HG03175 (cell line): ENCODE measurements around the gene RAB36.

Source experiments
- ATAC-seq: cut with Tn5 transposase; IDR thresholded peaks from one replicate; pipeline ENCODE4 v1.9.1; 2021; ENCODE audit warnings: mild to moderate bottlenecking, moderate library complexity; ENCODE audit not compliant: unreplicated experiment

RAB36 gene

GRCh38 chr22:23108249-23109078 is 36.8 kb upstream of the RAB36 start:
- ATAC-seq, result no peak

GRCh38 chr22:23109079-23109347 is 36.3 kb upstream of the RAB36 start:
- ATAC-seq, result no peak

GRCh38 chr22:23109441-23109978 is 35.8 kb upstream of the RAB36 start:
- ATAC-seq, result no peak

DNA sequence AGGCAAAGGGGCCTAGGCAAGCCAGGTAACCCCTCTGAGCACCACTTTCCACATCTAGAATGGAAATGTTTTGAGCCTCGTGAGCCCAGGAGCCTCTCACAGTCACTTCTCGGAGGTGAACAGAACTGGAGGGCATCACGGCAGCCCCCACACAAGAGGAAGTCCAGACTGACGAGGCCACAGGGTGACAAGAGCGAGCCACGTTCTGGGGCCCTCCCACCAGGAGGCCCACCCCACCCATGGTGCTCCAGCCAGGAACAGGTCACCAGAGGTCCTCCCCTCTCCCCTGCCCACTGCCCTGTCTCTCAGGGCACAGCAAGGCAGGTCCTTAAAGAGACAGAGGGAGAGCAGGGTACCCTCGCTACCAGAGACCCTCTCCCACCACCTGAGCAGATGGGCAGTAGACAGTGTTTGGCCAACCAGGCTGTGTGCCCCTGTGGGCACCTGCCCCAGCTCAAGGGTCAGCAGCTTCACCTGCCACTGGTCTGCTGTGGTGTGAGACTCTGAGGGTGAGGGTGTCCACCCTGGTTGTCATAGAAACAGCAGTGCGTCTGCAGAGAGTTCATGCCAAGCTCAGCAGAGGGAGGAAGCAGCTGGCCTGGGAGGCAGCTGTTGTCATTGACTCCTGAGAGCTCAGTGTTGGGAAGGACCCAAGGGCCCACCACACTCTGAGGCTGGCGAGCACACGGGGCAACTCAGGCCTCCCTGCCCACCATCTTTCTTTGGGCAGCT is 34.9 kb upstream of the RAB36 start:
- no peak for ATAC-seq

GRCh38 chr22:23110922-23111527 is 34.3 kb upstream of the RAB36 start:
- ATAC-seq, result no peak

DNA sequence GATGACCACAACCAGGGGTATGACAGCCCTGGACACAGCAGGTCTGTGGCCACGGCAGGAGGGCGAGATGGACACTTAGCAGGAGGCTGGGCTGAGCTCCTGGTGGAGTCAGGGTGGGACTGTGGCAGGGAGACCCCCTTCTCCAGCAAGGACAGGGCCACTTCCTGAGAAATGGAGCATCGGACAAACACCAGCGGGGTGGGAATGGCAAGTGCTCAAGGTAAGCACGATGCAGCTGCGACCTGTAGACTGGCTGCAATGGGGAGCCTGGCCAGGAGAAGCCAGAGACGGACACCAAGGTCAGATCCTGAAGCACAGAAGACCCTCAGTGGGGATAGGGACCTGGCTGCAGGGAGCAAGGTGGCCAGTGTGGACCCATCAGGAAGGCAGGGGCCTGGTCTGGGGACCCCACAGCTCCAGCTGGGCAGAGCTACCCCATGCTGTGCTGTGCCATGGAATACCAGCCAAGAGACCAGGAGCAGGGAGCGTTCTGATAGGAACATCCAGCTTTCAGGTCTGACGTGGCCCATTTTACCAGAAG is 32.7 kb upstream of the RAB36 start:
- ATAC-seq, result no peak

DNA sequence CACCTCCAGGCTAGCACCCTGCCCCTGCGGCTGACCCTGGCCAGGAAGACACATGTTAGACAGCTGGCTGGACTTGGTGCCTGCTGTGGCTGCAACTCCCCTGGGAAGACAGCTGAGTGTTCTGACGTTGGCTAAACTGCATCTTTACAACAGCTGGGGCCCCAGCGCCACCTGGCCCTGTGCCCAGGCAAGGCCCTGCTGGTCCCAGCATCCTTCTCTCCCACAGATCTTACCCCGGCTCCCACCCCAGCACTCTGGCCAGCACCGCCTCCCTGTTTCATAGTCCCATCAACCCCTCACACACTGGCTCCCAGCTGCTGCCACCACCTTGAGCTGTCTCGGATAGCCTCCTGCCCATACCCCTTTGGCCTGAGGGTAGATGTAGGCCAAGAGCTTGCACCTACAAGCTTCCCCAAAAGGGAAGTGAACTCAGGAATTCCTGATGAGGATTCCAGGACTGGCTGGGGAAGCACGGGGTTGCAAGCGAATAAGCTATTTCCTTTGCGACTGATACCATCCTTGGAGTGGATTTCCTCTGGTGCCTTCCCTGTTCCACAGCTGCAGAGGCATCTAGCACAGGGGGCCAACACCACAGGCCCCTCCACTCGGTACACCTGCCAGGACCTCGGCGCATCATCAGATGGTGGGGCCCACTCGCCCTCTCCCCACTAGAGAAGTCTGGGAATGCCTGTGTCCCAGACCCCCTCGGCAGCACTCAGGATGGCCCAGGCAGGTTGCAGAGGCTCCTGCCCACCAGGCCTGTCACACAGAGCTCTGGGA is 32.0 kb upstream of the RAB36 start:
- no peak for ATAC-seq

DNA sequence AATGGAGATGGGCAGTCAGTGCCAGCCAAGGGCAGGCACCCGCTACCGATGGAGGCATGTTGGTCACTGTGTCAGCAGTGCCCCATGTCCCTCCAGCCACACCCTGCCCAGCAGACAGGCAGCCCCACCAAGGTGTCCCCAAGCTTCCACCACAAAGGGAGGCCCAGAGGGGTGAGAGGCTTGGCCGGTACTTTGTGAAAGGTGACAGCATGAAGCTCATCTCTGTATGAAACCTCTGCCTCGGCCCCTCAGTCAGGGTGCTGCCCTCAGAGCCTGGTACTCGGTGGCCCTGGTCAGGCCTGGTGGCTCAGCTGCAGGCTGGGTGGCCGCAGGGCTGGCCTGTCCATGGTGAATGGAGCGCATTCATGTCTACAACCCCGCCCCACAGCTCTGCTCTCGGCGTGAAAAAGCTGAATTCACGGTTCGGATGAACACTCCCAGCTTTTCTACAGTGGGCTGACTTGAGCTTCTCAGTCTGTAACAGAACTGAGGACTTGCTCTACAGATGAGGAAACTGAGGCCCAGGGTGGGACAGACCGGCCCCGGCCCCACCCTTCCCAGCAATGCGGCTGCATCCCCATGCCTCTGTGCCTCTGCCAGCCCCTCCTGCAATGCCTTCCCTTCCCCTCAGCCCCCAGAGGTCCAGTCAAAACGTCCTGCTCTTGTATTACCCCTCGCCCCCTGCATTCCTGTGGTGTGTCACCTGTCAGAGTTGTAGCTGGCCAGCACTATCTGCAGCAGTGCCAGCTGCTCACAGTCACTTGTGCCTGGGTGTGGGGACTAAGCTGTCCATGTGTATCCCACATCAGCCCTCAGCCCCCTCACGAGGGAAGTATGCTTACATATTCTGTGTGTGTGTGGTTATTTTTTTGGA is 31.2 kb upstream of the RAB36 start:
- no peak for ATAC-seq

- ATAC-seq, result no peak
These were observed 30.6 kb upstream of the RAB36 start for GRCh38 chr22:23114721-23115020.

GRCh38 chr22:23115369-23115768 is 29.9 kb upstream of the RAB36 start:
- ATAC-seq, result no peak

GRCh38 chr22:23115825-23116494 is 29.3 kb upstream of the RAB36 start:
- ATAC-seq, result no peak

GRCh38 chr22:23116506-23117263 is 28.6 kb upstream of the RAB36 start:
- no peak for ATAC-seq

DNA sequence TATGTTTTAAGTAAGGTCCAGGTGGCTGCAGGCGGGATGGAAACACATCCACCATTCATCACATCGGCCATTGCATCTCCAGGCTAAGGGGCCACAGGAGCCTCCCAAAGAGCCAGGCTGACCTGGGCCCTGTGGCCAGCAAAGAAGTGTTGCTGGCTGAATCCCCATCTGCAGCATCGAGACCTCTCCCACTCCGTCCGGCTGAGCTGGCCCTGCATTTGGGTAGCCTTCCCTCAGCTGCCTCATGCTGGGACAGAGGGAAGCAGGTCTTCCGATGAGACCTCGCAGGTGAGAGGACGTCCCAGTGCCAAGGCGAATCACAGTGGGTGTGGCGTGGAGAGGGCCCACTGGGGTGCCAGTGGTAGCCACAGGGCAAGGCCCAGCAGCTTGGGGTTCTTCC is 28.0 kb upstream of the RAB36 start:
- ATAC-seq, result no peak

GRCh38 chr22:23117891-23118646 is 27.2 kb upstream of the RAB36 start:
- ATAC-seq, result no peak

DNA sequence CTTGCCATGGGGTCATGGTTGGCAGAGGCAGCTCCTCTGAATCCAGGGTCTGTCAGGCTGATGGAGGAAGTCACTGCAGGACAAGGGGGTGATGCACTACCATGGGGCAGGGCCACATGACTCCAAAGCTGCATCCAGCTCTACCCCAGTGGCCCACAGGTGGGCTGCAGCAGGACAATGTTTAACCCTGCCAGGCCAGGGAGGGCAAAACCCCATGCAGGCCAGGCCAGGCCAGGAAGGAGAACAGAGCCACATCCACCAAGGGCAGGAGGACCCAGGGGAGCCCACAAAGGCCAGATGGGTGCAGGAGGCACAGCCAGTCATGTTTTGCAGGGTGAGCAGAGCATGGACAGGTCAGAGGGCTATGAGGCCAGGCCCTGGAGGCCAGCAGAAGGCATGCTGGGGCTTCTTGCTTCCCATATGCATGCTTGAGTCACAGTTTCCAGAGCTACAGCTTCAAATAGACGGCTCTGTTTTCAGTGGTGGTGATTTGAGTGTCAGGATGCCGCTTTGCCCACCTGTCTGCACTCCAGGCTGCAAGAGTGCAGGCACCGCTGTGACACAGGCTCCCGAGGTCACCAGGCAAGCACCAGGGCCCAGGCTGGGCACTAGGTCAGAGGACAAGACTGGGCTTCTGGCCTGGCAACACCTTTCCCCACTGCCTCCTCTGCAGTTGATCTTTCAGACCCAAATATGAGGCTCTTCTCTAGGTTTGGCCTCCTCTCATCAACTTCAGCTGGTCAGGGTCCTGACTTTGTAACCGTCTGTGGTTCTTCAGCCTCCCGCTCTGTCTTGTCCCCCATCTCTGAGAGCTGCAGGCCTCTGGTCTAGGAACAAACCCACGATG is 26.4 kb upstream of the RAB36 start:
- no peak for ATAC-seq

GRCh38 chr22:23119494-23120414 is 25.5 kb upstream of the RAB36 start:
- ATAC-seq, result no peak
